ENCODE measurements around the gene ZFP36L2.

Gene ZFP36L2

GRCh38 chr2:43222475-43223309 is 3.7 kb downstream of the ZFP36L2 start:
- no peak for DNase-seq

DNA sequence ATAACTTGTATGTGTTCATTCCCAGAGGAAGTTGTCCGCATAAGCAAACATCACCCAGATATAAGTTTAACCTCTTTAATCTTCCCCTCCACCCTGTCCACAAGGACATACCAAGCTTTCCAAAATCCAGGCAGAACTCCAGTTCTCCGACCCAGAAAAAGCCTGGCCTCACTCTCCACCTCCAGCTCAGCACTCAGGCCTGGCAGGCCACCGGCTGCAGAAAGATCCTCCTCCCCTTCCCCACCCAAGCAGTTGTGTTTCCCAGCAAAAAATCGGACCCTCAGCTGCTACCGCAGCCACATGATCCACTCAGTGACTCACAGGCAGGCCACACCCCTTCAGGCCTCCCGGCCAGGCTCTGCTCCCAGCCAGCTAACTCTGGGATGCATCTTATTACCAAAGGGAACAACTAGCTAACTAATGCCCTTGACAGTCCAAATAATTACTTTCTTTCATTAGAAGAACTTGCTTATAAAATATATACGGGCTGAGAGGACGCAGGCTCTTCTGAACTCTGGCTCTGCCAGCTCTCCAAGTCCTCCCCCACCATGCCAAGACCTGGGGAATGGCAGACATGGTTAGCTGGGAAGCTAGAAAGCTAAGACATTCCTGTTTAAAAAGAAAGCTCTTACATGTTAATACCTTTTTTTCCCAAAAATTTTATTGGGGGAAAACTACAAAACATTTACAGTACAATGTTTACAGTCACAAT is 4.5 kb downstream of the ZFP36L2 start:
- DNase-seq, result peak in 1 of 2 donors; percentile 48

DNA sequence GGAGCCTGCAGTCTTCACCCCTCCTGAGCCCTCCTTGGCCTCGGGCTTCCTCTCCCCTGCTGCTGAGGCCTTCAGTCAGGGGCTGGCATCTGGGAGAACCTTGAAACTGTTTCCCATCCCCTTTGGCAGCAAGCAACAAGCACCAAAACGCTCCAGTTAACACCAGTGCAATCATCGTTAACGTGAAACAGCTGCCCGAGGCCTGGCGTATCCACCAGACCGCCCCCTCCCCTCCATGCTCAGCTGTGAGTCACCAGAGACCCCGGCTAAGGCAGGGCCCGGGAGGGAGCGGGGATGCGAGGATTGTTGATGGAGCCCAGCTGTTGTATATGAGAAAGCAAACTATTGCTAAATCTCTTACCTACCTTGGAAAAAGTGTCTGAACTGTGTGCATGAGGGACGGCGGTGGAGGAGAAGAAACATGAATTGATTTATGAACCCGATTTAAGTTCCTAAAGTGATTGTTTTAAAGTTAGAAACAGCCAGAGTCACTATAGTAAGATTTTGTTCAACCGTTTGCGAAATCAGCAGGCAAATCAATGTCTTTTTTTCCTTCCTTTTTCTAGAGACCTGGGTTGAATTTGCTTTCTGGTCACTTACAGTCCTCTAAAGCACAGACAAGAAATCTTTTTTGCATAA is 5.2 kb downstream of the ZFP36L2 start:
- no peak for DNase-seq

- DNase-seq, result no peak
Measured at GRCh38 chr2:43220760-43221123, 5.7 kb downstream of the ZFP36L2 start.

- DNase-seq, result no peak
Measured at GRCh38 chr2:43220229-43220751, 6.1 kb downstream of the ZFP36L2 start.

DNA sequence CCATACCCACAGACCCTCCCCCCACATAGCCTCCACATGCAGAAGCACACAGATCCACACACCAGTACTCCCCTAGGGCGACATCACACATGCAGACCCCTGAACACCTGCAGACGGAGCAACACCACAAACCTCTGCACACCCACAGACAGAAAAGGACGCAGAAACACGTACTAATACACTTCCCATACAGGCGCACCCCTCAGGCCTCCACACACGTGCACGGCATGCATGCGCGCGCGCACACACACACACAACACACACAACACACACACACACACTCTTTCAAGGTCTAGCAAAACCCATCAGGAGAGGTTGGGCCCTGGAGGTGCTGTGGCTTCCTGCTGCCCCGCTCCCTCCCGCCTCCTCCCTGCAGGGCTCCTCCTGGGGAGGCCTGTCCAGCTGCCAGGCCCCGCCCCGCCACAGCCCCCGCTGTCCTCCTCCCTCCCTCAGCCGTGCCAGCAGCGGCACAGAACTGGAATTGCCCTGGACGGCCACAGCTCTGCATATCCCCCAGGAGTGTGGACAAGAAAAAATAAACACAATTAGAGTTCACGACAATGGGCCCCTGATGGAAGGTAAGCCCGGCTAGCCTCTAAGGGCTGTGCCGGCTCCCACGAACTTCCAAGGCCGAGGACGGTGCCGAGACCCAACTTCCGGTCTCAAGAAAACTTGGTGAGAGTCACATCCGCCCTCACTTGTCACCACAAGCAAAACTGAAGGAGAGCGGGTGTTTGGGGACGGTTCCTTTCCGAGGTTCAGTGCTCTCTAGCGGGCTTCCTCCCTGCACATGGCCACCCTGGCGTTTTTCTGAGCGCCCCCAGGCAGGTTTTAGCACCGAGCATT is 6.8 kb downstream of the ZFP36L2 start:
- peak; percentile 58 to 62 for DNase-seq

DNA sequence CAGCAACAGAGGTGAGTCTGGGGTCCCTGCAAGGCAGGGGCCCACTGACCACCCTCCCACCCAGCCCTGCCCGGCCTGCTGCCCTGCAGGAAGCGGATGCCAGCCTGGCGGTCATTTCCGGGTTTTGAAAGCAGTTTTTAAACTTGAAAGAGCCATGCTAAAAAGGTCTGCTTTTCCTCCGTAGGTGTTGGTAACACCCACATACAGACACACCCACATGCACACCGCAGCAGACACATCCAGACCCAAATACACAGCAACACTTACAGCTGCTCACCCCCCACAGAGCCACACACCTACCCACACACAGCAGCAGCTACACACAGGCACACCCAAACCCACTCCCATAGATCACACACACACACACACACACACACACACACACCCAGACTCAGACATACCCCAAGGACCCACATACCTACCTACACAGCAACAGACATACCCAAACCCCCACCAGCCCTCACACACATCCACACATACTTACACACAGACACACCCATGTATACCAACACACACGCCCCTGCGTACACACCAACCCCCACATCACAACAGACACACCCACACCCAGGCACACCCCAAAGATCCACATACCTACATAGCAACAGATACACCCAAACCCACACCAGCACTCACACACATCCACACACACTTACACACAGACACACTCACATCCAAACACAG is 7.6 kb downstream of the ZFP36L2 start:
- DNase-seq, result peak in 1 of 2 donors; percentile 29

GRCh38 chr2:43218155-43218701 is 8.2 kb downstream of the ZFP36L2 start:
- DNase-seq, result no peak

GRCh38 chr2:43217228-43218154 is 8.9 kb downstream of the ZFP36L2 start:
- no peak for DNase-seq

- no peak for DNase-seq
Measured at GRCh38 chr2:43216629-43217028, 9.8 kb downstream of the ZFP36L2 start.

DNA sequence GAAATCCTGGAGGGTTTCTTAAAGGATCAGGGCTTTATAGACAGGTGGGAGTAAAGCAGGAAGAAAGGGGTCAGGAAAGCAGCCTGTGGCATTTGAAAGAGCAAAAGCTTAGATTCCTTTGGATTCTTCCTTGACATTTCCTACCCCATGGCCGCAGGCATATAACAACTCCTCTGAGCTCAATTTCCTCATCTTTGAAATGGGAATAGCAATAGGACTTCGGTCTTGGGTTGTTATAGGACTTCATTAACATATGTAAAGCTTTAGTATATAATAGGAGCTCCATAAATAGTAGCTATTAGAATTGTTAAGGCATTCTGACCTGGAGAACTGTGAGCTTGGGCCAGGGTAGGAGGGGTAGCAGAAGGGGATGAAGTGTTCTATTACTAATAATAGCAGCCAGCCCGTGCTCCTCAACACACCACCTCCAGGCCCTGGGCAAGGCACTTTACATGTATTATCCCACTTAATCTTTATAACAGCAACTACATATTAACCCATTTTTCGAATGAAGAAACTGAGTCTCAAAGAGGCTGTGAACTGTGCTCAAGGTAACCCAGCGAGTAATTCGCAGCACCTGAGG is 10.6 kb downstream of the ZFP36L2 start:
- DNase-seq, result no peak

- DNase-seq, result no peak
Measured at GRCh38 chr2:43214253-43214652, 12.2 kb downstream of the ZFP36L2 start.

- DNase-seq, result no peak
Measured at GRCh38 chr2:43212931-43213330, 13.5 kb downstream of the ZFP36L2 start.

- DNase-seq, result no peak
Measured at GRCh38 chr2:43212216-43212835, 14.1 kb downstream of the ZFP36L2 start.

- DNase-seq, result no peak
Measured at GRCh38 chr2:43210467-43211303, 15.7 kb downstream of the ZFP36L2 start.

DNA sequence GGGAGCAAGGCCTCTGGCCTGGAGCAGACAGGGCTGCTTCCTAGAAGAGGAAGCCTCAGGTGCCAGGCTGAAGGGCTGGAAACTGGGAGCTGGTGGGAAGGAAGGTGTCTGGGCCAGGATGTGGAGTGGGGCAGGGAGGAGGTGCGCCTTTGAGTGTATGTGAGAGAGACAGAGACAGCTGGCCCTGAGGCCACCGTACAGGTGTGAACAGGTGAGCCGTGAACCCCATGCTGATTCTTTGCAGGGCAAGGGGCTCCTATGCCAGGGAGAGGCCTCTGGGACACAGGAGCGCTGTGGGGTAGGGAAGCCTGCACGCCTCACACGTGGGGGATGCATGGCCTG is 16.3 kb downstream of the ZFP36L2 start:
- DNase-seq, result no peak

DNA sequence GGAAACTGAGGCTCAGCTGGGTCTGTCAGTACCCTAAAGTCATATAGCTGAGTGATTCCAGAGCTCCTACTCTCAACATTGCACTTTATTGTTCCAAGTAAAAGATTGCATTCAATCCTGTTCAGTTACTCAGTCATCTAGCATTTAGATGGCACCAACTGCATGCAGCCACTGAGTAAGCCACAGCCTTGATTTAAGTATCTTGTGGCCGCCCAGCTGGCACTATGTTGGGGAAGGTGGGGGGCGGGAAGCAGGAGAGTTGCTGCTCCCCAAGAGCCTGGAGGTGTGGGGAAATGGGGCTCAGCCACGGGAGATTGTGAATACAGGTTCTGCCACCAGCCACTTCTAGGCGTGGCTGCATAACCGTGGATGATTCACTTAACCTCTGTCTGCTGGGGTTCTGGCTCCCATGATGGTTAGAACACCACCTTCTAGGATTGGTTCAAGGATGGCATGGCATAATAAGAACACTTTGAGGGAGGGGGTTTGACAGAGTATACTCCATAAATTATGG is 17.1 kb downstream of the ZFP36L2 start:
- no peak for DNase-seq

DNA sequence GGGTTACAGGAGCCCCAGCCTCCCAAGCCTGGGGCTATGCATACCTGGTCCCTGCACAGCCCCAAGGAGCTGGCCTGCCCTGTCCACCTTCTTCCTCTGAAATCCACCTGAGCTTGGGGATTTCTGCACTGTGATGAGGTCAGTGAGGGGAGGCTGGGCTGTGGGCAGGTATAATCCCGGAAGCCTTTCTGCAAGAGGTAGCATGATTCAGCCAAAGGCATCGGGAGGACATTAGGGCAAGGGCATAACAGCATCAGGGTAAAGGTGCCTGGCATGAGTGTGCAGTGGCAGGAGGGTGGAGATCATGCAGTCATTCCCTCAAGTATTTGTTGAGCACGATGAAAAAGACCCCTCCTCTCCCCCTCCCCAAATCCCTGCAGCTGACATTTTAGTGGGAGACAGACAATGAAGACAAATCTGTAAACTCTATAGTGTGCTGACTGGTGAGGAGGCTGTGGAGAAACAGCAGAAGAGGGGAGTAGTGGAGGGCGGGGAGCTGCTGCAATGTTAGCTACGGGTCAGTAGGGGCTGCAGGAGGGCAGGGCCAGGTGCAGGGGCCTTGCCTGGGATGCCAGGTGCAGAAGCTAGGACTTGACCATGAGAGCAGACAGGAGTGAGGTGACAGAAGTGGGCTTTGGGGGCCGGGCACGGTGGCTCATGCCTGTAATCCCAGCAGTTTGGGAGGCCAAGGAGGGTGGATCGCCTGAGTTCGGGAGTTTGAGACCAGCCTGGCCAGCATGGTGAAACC is 18.7 kb downstream of the ZFP36L2 start:
- DNase-seq, result no peak
